Measurements from ENCODE around the gene LMTK3.
A peak's percentile ranks its signal among the peaks of the same experiment; 100 is the strongest.

The LMTK3 gene

DNA sequence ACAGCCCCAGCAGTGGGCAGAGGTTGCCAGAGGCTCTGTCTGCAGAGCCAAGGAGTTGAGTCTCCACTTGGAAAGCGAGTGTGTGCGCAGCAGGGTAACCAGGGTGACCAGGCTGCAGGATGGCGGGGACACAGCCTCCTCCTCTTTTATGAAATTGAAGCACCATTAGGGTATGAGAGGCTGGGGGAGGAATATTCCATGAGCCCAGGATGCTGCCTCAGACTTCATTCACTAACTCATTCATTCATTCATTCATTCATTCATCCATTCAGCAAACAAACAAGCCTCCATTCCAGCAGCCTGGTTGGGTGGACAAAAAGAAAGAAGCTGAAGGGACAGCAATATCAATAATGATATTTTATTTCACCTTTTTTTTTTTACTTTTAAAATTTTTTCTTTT lies 6.6 kb upstream of the LMTK3 start:
- TF ChIP-seq, protein P1, sequence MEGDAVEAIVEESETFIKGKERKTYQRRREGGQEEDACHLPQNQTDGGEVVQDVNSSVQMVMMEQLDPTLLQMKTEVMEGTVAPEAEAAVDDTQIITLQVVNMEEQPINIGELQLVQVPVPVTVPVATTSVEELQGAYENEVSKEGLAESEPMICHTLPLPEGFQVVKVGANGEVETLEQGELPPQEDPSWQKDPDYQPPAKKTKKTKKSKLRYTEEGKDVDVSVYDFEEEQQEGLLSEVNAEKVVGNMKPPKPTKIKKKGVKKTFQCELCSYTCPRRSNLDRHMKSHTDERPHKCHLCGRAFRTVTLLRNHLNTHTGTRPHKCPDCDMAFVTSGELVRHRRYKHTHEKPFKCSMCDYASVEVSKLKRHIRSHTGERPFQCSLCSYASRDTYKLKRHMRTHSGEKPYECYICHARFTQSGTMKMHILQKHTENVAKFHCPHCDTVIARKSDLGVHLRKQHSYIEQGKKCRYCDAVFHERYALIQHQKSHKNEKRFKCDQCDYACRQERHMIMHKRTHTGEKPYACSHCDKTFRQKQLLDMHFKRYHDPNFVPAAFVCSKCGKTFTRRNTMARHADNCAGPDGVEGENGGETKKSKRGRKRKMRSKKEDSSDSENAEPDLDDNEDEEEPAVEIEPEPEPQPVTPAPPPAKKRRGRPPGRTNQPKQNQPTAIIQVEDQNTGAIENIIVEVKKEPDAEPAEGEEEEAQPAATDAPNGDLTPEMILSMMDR (IDR thresholded peaks at IDR 0.05; ENCODE audit: low read depth, low read length), result no peak
- no peak for DNase-seq (ENCODE audit: extremely low read depth, low read depth)

DNA sequence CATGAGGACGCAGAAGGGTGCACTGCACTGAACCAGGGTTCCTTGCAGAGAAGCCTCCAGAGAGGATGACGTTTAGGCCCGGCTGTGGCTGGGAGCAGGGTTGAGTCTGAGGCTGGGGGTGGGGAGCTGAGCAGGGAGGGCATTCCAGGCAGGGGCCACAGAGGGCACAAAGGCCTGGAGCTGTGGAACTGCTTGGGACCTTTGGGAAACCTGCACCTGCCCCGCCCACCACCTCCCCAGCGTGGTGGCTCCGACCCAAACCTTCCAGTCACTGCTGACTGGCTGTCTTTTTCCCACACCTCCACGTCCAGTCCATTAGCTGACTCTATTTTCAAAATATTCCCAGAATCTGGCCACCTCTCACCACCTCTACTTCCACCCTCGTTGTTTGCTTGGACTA lies 4.9 kb upstream of the LMTK3 start:
- no peak for DNase-seq (ENCODE audit: extremely low read depth, low read depth)
- TF ChIP-seq, protein P1 (IDR thresholded peaks at IDR 0.05; ENCODE audit: low read depth, low read length), result no peak

DNA sequence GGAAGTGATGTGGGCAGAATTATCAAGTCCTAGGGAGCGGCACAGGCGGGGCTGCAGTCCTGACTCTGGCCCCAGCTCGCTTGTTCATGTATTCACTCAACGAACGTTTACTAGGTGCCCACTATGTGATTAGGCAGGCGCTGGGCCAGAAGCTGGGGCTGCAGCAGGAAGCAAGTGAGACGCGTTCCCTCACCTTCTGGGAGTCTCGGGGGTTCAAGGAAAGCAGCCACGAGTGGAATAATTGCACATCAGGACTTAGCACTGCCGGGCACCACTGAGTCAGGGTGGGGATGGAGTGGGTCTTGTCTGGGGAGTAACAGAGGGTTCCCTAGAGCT lies 2.5 kb upstream of the LMTK3 start:
- DNase-seq (ENCODE audit: extremely low read depth, low read depth), result no peak
- TF ChIP-seq, protein P1 (IDR thresholded peaks at IDR 0.05; ENCODE audit: low read depth, low read length), result no peak

DNA sequence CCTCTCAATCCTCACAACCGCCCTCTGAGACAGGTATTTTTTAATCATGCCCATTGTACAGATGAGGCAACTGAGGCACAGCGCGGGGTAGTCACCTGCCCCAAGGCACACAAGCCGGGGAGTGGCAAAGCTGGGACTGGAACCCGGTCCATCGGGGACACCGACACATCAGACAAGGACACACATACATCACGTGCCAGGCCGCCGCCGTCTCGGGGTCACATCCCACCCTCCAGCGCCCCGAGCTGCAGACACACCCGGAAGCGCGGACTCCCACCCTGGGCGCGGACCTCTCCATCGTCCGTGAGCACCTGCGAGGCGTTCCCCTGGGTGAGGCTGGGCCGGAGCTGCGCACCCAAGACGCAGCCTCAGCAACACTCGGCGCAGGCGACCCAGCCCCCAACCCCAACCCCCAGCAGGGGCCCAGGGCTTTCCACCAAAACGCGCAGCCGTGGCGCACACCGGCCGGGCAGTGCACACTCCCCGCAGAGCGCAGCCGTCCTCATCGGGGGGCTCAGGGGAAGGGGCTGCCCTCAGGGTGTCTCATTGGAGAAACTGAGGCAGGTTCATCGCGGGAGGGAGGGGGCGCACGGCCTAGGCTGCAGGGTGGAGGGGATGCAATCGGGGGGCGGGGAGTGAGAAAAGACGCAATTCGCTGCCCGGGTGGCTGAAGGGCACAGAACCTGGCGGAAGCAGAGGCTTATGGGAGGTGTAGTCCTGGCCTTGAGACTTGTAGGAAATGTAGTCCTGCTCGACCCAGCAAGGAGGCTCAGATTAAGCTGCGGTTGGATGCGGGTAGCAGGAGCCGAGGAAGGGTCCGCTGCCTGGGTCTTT lies 1.9 kb upstream of the LMTK3 start:
- TF ChIP-seq, protein P1 (IDR thresholded peaks at IDR 0.05; ENCODE audit: low read depth, low read length), result no peak
- DNase-seq (ENCODE audit: extremely low read depth, low read depth), result peak; percentile 25

DNA sequence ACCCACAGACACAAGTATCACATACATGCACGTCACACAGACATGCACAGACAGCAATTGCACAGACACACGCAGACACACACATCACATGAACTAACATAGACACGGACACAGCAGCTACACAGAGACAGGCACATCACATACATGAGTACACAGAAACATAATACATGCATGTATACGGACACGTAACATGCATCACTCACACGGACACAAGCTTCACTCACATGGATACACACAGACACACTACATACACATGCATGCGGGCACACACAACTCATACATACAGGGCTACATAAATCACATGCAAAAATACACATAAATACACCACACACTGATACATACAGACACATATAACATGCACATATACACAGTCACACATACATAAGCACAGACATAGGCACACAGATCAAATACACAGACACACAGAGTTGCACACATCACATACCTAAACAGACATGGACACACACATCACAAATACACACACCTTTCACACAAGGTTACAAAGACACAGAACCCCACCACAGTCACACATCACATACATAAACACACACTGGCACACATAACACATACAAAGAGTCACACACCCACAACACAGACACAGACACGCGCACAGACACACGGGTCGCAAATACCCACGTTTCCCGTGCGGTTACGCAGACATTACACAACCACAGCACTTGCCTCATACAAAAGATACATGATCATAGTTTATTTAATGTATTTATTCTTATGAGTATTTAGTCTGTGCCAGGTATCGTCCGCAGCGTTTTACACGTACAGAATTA lies 1.1 kb upstream of the LMTK3 start:
- TF ChIP-seq, protein P1 (IDR thresholded peaks at IDR 0.05; ENCODE audit: low read depth, low read length), result no peak
- DNase-seq (ENCODE audit: extremely low read depth, low read depth), result no peak

DNA sequence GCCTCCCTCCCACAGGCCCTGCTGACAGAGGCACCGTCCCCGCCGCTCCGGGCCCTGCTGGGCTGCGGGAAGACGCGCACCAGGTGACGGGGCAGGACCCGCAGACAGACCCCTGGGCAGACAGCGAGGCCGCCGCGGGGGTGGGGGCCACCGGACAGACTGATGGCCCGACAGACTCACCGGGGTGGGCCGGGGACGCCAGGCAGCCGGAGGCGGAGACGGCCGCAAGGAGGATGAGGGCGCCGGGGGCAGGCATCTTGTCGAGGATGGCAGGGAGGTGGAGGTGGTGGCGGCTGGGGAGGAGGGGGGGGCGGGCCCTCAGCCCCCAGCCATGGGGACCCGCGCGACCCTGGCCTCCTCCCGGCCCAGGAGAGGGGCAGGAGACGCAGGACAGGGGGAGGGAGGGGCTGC lies 309 bp downstream of the LMTK3 start:
- no peak for DNase-seq (ENCODE audit: extremely low read depth, low read depth)
- TF ChIP-seq, protein P1 (IDR thresholded peaks at IDR 0.05; ENCODE audit: low read depth, low read length), result no peak

All from AG09319 (cell line).